ENCODE results near the gene WEE1.

The WEE1 gene

GRCh38 chr11:9606809-9607510 is 33.5 kb downstream of the WEE1 start:
- H3K27ac ChIP-seq (ENCODE audit: low read depth, low read length): no peak overlapping the region
- no peak overlapping the region for H3K9ac ChIP-seq (ENCODE audit: low read depth in 1 of 2, low read length in 2 of 2)
- H3K9me3 ChIP-seq (ENCODE audit: control insufficient read depth in 1 of 2, low read length in 2 of 2): no peaks in the 10 kb centered on the region
- H3K27me3 ChIP-seq (ENCODE audit: control insufficient read depth in 1 of 2, insufficient read depth in 2 of 2, low read length in 2 of 2): no peaks in the 10 kb centered on the region
- no peak overlapping the region for H3K4me3 ChIP-seq (ENCODE audit: low read depth in 1 of 2, low read length in 2 of 2)
- no peaks in the 10 kb centered on the region for H3K36me3 ChIP-seq (ENCODE audit: control insufficient read depth in 1 of 2, insufficient read depth in 2 of 2, low read length in 2 of 2)
- no peaks in the 10 kb centered on the region for H3K4me1 ChIP-seq (ENCODE audit: control insufficient read depth in 1 of 2, insufficient read depth in 2 of 2, low read length in 2 of 2)

- H3K9me3 ChIP-seq (ENCODE audit: control insufficient read depth in 1 of 2, low read length in 2 of 2): no peaks in the 10 kb centered on the region
- no peak overlapping the region for H3K27ac ChIP-seq (ENCODE audit: low read depth, low read length)
- H3K4me1 ChIP-seq (ENCODE audit: control insufficient read depth in 1 of 2, insufficient read depth in 2 of 2, low read length in 2 of 2): no peaks in the 10 kb centered on the region
- H3K4me3 ChIP-seq (ENCODE audit: low read depth in 1 of 2, low read length in 2 of 2): no peak overlapping the region
- no peaks in the 10 kb centered on the region for H3K27me3 ChIP-seq (ENCODE audit: control insufficient read depth in 1 of 2, insufficient read depth in 2 of 2, low read length in 2 of 2)
- no peaks in the 10 kb centered on the region for H3K36me3 ChIP-seq (ENCODE audit: control insufficient read depth in 1 of 2, insufficient read depth in 2 of 2, low read length in 2 of 2)
- H3K9ac ChIP-seq (ENCODE audit: low read depth in 1 of 2, low read length in 2 of 2): no peak overlapping the region
Observed at GRCh38 chr11:9607511-9607899, 34.0 kb downstream of the WEE1 start.

- Histone ChIP-seq H3K27me3 (ENCODE audit: control insufficient read depth in 1 of 2, insufficient read depth in 2 of 2, low read length in 2 of 2) (no peaks in the 10 kb centered on the region), H3K9me3 (ENCODE audit: control insufficient read depth in 1 of 2, low read length in 2 of 2) (no peaks in the 10 kb centered on the region), H3K4me1 (ENCODE audit: control insufficient read depth in 1 of 2, insufficient read depth in 2 of 2, low read length in 2 of 2) (peaks cover 0 to 5% of the 10 kb centered on the region in 2 donors), H3K27ac (ENCODE audit: low read depth, low read length) (no peak overlapping the region), H3K36me3 (ENCODE audit: control insufficient read depth in 1 of 2, insufficient read depth in 2 of 2, low read length in 2 of 2) (no peaks in the 10 kb centered on the region), H3K9ac (ENCODE audit: low read depth in 1 of 2, low read length in 2 of 2) (no peak overlapping the region), H3K4me3 (ENCODE audit: low read depth in 1 of 2, low read length in 2 of 2) (no peak overlapping the region)
Observed at GRCh38 chr11:9609002-9609759, 35.7 kb downstream of the WEE1 start.

GRCh38 chr11:9609841-9610240 is 36.4 kb downstream of the WEE1 start:
- Histone ChIP-seq H3K27ac (ENCODE audit: low read depth, low read length) (no peak overlapping the region), H3K36me3 (ENCODE audit: control insufficient read depth in 1 of 2, insufficient read depth in 2 of 2, low read length in 2 of 2) (no peaks in the 10 kb centered on the region)

GRCh38 chr11:9613118-9613829 is 39.8 kb downstream of the WEE1 start:
- H3K4me3 ChIP-seq (ENCODE audit: low read depth in 1 of 2, low read length in 2 of 2): peak overlapping the region; percentile 70 to 74
- H3K36me3 ChIP-seq (ENCODE audit: control insufficient read depth in 1 of 2, insufficient read depth in 2 of 2, low read length in 2 of 2): no peaks in the 10 kb centered on the region
- H3K4me1 ChIP-seq (ENCODE audit: control insufficient read depth in 1 of 2, insufficient read depth in 2 of 2, low read length in 2 of 2): peaks cover 8 to 9% of the 10 kb centered on the region in 2 donors
- H3K9ac ChIP-seq (ENCODE audit: low read depth in 1 of 2, low read length in 2 of 2): peak overlapping the region; percentile 79 to 95
- H3K27ac ChIP-seq (ENCODE audit: low read depth, low read length): peak overlapping the region; percentile 90
- H3K9me3 ChIP-seq (ENCODE audit: control insufficient read depth in 1 of 2, low read length in 2 of 2): no peaks in the 10 kb centered on the region
- no peaks in the 10 kb centered on the region for H3K27me3 ChIP-seq (ENCODE audit: control insufficient read depth in 1 of 2, insufficient read depth in 2 of 2, low read length in 2 of 2)

More at GRCh38 chr11:9609841-9610240, 36.4 kb downstream of the WEE1 start:
- no peaks in the 10 kb centered on the region for H3K27me3 ChIP-seq (ENCODE audit: control insufficient read depth in 1 of 2, insufficient read depth in 2 of 2, low read length in 2 of 2)
- H3K4me1 ChIP-seq (ENCODE audit: control insufficient read depth in 1 of 2, insufficient read depth in 2 of 2, low read length in 2 of 2): peaks cover 5 to 6% of the 10 kb centered on the region in 2 donors
- H3K9me3 ChIP-seq (ENCODE audit: control insufficient read depth in 1 of 2, low read length in 2 of 2): no peaks in the 10 kb centered on the region
- H3K4me3 ChIP-seq (ENCODE audit: low read depth in 1 of 2, low read length in 2 of 2): no peak overlapping the region
- H3K9ac ChIP-seq (ENCODE audit: low read depth in 1 of 2, low read length in 2 of 2): no peak overlapping the region

GRCh38 chr11:9613830-9614762 is 40.6 kb downstream of the WEE1 start:
- H3K36me3 ChIP-seq (ENCODE audit: control insufficient read depth in 1 of 2, insufficient read depth in 2 of 2, low read length in 2 of 2): no peaks in the 10 kb centered on the region
- peak overlapping the region; percentile 90 for H3K27ac ChIP-seq (ENCODE audit: low read depth, low read length)
- peaks cover 8 to 9% of the 10 kb centered on the region in 2 donors for H3K4me1 ChIP-seq (ENCODE audit: control insufficient read depth in 1 of 2, insufficient read depth in 2 of 2, low read length in 2 of 2)
- peak overlapping the region; percentile 79 to 95 for H3K9ac ChIP-seq (ENCODE audit: low read depth in 1 of 2, low read length in 2 of 2)
- H3K4me3 ChIP-seq (ENCODE audit: low read depth in 1 of 2, low read length in 2 of 2): peak overlapping the region; percentile 70 to 74
- no peaks in the 10 kb centered on the region for H3K27me3 ChIP-seq (ENCODE audit: control insufficient read depth in 1 of 2, insufficient read depth in 2 of 2, low read length in 2 of 2)
- H3K9me3 ChIP-seq (ENCODE audit: control insufficient read depth in 1 of 2, low read length in 2 of 2): no peaks in the 10 kb centered on the region

GRCh38 chr11:9615031-9615451 is 41.6 kb downstream of the WEE1 start:
- H3K36me3 ChIP-seq (ENCODE audit: control insufficient read depth in 1 of 2, insufficient read depth in 2 of 2, low read length in 2 of 2): no peaks in the 10 kb centered on the region
- H3K4me3 ChIP-seq (ENCODE audit: low read depth in 1 of 2, low read length in 2 of 2): peak overlapping the region in 1 of 2 donors; percentile 74
- H3K4me1 ChIP-seq (ENCODE audit: control insufficient read depth in 1 of 2, insufficient read depth in 2 of 2, low read length in 2 of 2): peaks cover 8 to 9% of the 10 kb centered on the region in 2 donors
- no peaks in the 10 kb centered on the region for H3K9me3 ChIP-seq (ENCODE audit: control insufficient read depth in 1 of 2, low read length in 2 of 2)
- H3K27me3 ChIP-seq (ENCODE audit: control insufficient read depth in 1 of 2, insufficient read depth in 2 of 2, low read length in 2 of 2): no peaks in the 10 kb centered on the region
- peak overlapping the region in 1 of 2 donors; percentile 95 for H3K9ac ChIP-seq (ENCODE audit: low read depth in 1 of 2, low read length in 2 of 2)
- peak overlapping the region; percentile 90 for H3K27ac ChIP-seq (ENCODE audit: low read depth, low read length)

GRCh38 chr11:9616042-9616675 is 42.7 kb downstream of the WEE1 start:
- H3K9ac ChIP-seq (ENCODE audit: low read depth in 1 of 2, low read length in 2 of 2): no peak overlapping the region
- H3K4me3 ChIP-seq (ENCODE audit: low read depth in 1 of 2, low read length in 2 of 2): no peak overlapping the region
- H3K27ac ChIP-seq (ENCODE audit: low read depth, low read length): no peak overlapping the region

GRCh38 chr11:9616858-9617257 is 43.4 kb downstream of the WEE1 start:
- Histone ChIP-seq H3K9me3 (ENCODE audit: control insufficient read depth in 1 of 2, low read length in 2 of 2) (no peaks in the 10 kb centered on the region), H3K4me3 (ENCODE audit: low read depth in 1 of 2, low read length in 2 of 2) (no peak overlapping the region), H3K4me1 (ENCODE audit: control insufficient read depth in 1 of 2, insufficient read depth in 2 of 2, low read length in 2 of 2) (peaks cover 8 to 9% of the 10 kb centered on the region in 2 donors), H3K9ac (ENCODE audit: low read depth in 1 of 2, low read length in 2 of 2) (no peak overlapping the region), H3K27ac (ENCODE audit: low read depth, low read length) (no peak overlapping the region), H3K36me3 (ENCODE audit: control insufficient read depth in 1 of 2, insufficient read depth in 2 of 2, low read length in 2 of 2) (no peaks in the 10 kb centered on the region), H3K27me3 (ENCODE audit: control insufficient read depth in 1 of 2, insufficient read depth in 2 of 2, low read length in 2 of 2) (no peaks in the 10 kb centered on the region)

More at GRCh38 chr11:9616042-9616675, 42.7 kb downstream of the WEE1 start:
- Histone ChIP-seq H3K27me3 (ENCODE audit: control insufficient read depth in 1 of 2, insufficient read depth in 2 of 2, low read length in 2 of 2) (no peaks in the 10 kb centered on the region), H3K9me3 (ENCODE audit: control insufficient read depth in 1 of 2, low read length in 2 of 2) (no peaks in the 10 kb centered on the region), H3K4me1 (ENCODE audit: control insufficient read depth in 1 of 2, insufficient read depth in 2 of 2, low read length in 2 of 2) (peaks cover 8 to 9% of the 10 kb centered on the region in 2 donors), H3K36me3 (ENCODE audit: control insufficient read depth in 1 of 2, insufficient read depth in 2 of 2, low read length in 2 of 2) (no peaks in the 10 kb centered on the region)
